ENCODE results near the gene SVEP1.

SVEP1 gene

GRCh38 chr9:110444911-110445310, 134.6 kb downstream of the SVEP1 start:
- Histone ChIP-seq H3K36me3 (ENCODE audit: control insufficient read depth, insufficient read depth, low read length) (no peaks in the 10 kb centered on the region), H3K27me3 (replicated peaks; ENCODE audit: control insufficient read depth, insufficient read depth, low read length) (no peaks in the 10 kb centered on the region; the same call in 1 of the 2 replicates), H3K4me3 (replicated peaks; ENCODE audit: low read depth, low read length) (no peak overlapping the region)
- no peak for TF ChIP-seq CTCF (IDR thresholded peaks at IDR 0.05; ENCODE audit: insufficient read depth, low read length, poor library complexity, severe bottlenecking)
- no peak for DNase-seq (ENCODE audit: extremely low read depth, insufficient read length)

- Histone ChIP-seq H3K36me3 (ENCODE audit: control insufficient read depth, insufficient read depth, low read length) (no peaks in the 10 kb centered on the region), H3K27me3 (replicated peaks; ENCODE audit: control insufficient read depth, insufficient read depth, low read length) (no peaks in the 10 kb centered on the region; the same call in 1 of the 2 replicates), H3K4me3 (replicated peaks; ENCODE audit: low read depth, low read length) (no peak overlapping the region)
- TF ChIP-seq CTCF (IDR thresholded peaks at IDR 0.05; ENCODE audit: insufficient read depth, low read length, poor library complexity, severe bottlenecking), result no peak
- DNase-seq (ENCODE audit: extremely low read depth, insufficient read length), result no peak
These were observed 135.7 kb downstream of the SVEP1 start for GRCh38 chr9:110443866-110444220.

GRCh38 chr9:110443146-110443865, 136.2 kb downstream of the SVEP1 start:
- TF ChIP-seq CTCF (IDR thresholded peaks at IDR 0.05; ENCODE audit: insufficient read depth, low read length, poor library complexity, severe bottlenecking), result no peak
- H3K36me3 ChIP-seq (ENCODE audit: control insufficient read depth, insufficient read depth, low read length), result no peaks in the 10 kb centered on the region

GRCh38 chr9:110440796-110441195, 138.7 kb downstream of the SVEP1 start:
- no peak for DNase-seq (ENCODE audit: extremely low read depth, insufficient read length)
- no peaks in the 10 kb centered on the region; the same call in 1 of the 2 replicates for H3K27me3 ChIP-seq (replicated peaks; ENCODE audit: control insufficient read depth, insufficient read depth, low read length)
- H3K36me3 ChIP-seq (ENCODE audit: control insufficient read depth, insufficient read depth, low read length), result no peaks in the 10 kb centered on the region
- TF ChIP-seq CTCF (IDR thresholded peaks at IDR 0.05; ENCODE audit: insufficient read depth, low read length, poor library complexity, severe bottlenecking), result no peak
- H3K4me3 ChIP-seq (replicated peaks; ENCODE audit: low read depth, low read length), result no peak overlapping the region

More at GRCh38 chr9:110443146-110443865, 136.2 kb downstream of the SVEP1 start:
- no peak overlapping the region for H3K4me3 ChIP-seq (replicated peaks; ENCODE audit: low read depth, low read length)
- no peaks in the 10 kb centered on the region; the same call in 1 of the 2 replicates for H3K27me3 ChIP-seq (replicated peaks; ENCODE audit: control insufficient read depth, insufficient read depth, low read length)
- DNase-seq (ENCODE audit: extremely low read depth, insufficient read length), result no peak

GRCh38 chr9:110440172-110440571, 139.4 kb downstream of the SVEP1 start:
- Histone ChIP-seq H3K4me3 (replicated peaks; ENCODE audit: low read depth, low read length) (no peak overlapping the region), H3K36me3 (ENCODE audit: control insufficient read depth, insufficient read depth, low read length) (no peaks in the 10 kb centered on the region), H3K27me3 (replicated peaks; ENCODE audit: control insufficient read depth, insufficient read depth, low read length) (no peaks in the 10 kb centered on the region; the same call in 1 of the 2 replicates)
- no peak for TF ChIP-seq CTCF (IDR thresholded peaks at IDR 0.05; ENCODE audit: insufficient read depth, low read length, poor library complexity, severe bottlenecking)
- no peak for DNase-seq (ENCODE audit: extremely low read depth, insufficient read length)

All from GM06990 (cell line).